Muscle layer of duodenum (tissue), 2 donors: ENCODE data around the gene ZBTB20.

Source experiments
- H3K27ac ChIP-seq: one replicate; pipeline ENCODE4 v1.7.0; 2013; ENCODE audit warnings: mild to moderate bottlenecking, low read length
- H3K27me3 ChIP-seq: one replicate; pipeline ENCODE4 v1.7.0; 2013; ENCODE audit warnings: low read depth, mild to moderate bottlenecking, control low read depth, low read length
- H3K36me3 ChIP-seq, 2 donors: one replicate each; pipeline ENCODE4 v1.7.0; 2013; ENCODE audit warnings: low read length in 2 of 2, control low read depth in 1 of 2, mild to moderate bottlenecking in 1 of 2; ENCODE audit not compliant: insufficient read depth in 2 of 2, control insufficient read depth in 1 of 2
- H3K4me1 ChIP-seq, 2 donors: one replicate each; pipeline ENCODE4 v1.7.0; 2013; ENCODE audit warnings: low read length in 2 of 2, mild to moderate bottlenecking in 2 of 2, control low read depth in 1 of 2, moderate library complexity in 1 of 2; ENCODE audit not compliant: insufficient read depth in 2 of 2, control insufficient read depth in 1 of 2
- H3K4me3 ChIP-seq, 2 donors: one replicate each; pipeline ENCODE4 v1.7.0; 2013; ENCODE audit warnings: low read length in 2 of 2, low read depth in 1 of 2, mild to moderate bottlenecking in 1 of 2
- H3K9me3 ChIP-seq, 2 donors: one replicate each; pipeline ENCODE4 v1.7.0; 2013; ENCODE audit warnings: low read length in 2 of 2, control low read depth in 1 of 2, mild to moderate bottlenecking in 1 of 2; ENCODE audit not compliant: control insufficient read depth in 1 of 2
- donor health status: healthy.

Gene ZBTB20

GRCh38 chr3:115004201-115005140 lies 142.6 kb downstream of the ZBTB20 start:
- no peak overlapping the region for H3K27ac ChIP-seq
- no peaks in the 10 kb centered on the region for H3K36me3 ChIP-seq
- H3K27me3 ChIP-seq = no peaks in the 10 kb centered on the region
- H3K4me1 ChIP-seq = no peaks in the 10 kb centered on the region
- H3K9me3 ChIP-seq = peaks cover 3 to 13% of the 10 kb centered on the region in 2 donors
- no peak overlapping the region for H3K4me3 ChIP-seq

DNA sequence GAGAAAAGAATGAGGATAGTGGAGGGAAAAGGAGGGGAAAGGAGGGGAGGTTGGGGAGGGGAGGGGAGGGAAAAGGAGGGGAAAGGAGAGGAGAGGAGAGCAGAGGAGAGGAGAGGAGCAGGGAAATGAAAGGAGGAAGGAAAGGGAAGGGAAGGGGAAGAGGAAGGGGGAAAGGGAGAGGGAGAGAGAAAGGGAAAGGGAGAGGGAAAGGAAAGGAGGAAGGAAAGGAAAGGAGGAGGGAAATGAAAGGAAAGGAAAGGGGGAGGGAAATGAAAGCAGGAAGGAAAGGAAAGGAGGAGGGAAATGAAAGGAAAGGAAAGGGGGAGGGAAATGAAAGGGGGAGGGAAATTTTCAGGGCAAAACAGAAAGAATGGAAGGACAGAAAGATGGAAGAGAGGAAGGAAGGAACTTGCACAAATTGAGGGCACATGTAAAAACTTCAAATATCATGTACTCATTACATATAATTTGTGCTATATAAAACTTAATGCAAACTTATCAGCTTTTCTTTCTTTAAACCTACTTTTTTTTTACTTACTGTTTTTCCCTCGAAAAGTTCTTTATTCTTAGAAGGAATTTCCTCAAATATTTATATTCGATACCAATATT lies 148.0 kb downstream of the ZBTB20 start:
- H3K36me3 ChIP-seq = no peaks in the 10 kb centered on the region
- H3K4me3 ChIP-seq = no peak overlapping the region
- H3K27ac ChIP-seq = no peak overlapping the region
- H3K9me3 ChIP-seq = peaks cover 3 to 13% of the 10 kb centered on the region in 2 donors
- H3K4me1 ChIP-seq = no peaks in the 10 kb centered on the region
- H3K27me3 ChIP-seq = no peaks in the 10 kb centered on the region

DNA sequence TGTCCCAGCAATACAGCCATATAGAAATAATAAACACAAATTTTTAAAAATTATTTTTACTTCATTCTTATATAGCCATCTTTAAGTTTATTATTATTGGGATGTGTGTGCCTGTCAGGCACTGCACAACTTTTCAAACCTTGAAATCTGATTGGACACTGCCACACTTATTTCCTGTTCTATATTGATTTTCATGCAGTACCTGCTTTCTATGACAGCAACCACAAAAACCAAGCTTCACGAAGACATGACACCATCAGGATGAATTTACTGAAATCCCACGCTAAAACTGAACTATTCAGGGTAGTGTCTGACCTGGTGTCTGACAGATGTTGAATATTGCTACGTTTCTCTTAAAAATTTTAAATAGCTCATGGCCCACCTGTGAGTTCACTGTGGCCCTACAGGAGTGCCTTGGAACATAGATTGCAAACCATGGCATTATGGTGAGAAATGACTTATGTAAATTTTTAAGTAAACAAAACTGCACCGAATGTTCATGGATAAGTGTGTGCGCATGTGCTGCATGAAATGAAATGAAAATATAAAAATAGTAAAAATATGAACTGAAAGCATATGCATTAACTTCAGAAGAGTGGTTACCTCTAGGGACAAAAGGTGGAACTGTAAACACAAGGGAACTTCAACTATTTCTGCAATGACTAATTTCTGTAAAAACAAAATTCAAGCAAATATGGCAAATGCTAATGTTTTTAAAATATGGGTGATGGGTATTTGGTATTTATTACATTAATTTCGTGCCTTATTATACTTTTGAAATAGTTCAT lies 152.3 kb downstream of the ZBTB20 start:
- Histone ChIP-seq H3K27me3 (no peaks in the 10 kb centered on the region), H3K4me1 (no peaks in the 10 kb centered on the region), H3K4me3 (no peak overlapping the region), H3K27ac (no peak overlapping the region), H3K36me3 (no peaks in the 10 kb centered on the region), H3K9me3 (no peaks in the 10 kb centered on the region)

GRCh38 chr3:114985776-114986175 lies 161.3 kb downstream of the ZBTB20 start:
- no peaks in the 10 kb centered on the region for H3K36me3 ChIP-seq
- no peak overlapping the region for H3K4me3 ChIP-seq
- H3K27ac ChIP-seq = no peak overlapping the region
- H3K4me1 ChIP-seq = no peaks in the 10 kb centered on the region
- H3K9me3 ChIP-seq = no peaks in the 10 kb centered on the region
- H3K27me3 ChIP-seq = no peaks in the 10 kb centered on the region

DNA sequence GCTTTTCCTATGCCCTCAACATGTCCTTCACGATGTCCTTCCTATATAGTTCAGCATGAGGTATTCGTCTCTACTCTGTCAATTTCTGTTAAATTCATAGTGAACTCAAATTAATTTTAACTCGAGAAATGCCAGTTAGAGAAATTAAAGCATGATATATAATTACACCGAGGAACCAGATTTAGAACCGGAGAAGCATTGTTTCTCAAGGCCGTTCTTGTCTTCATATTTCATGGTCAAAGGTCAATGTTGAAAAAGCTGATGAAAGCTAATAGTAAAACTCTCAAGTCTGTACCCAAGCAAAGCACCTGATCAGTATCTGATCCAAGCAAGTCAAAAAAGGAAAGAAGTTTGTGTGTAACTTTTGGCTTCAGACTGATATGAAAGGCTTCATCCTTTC lies 163.8 kb downstream of the ZBTB20 start:
- Histone ChIP-seq H3K27me3 (no peaks in the 10 kb centered on the region), H3K27ac (no peak overlapping the region), H3K36me3 (no peaks in the 10 kb centered on the region), H3K4me1 (no peaks in the 10 kb centered on the region), H3K4me3 (no peak overlapping the region), H3K9me3 (no peaks in the 10 kb centered on the region)

- no peak overlapping the region for H3K27ac ChIP-seq
- H3K36me3 ChIP-seq = peaks cover 8 to 10% of the 10 kb centered on the region in 2 donors
- no peaks in the 10 kb centered on the region for H3K4me1 ChIP-seq
- H3K4me3 ChIP-seq = no peak overlapping the region
- H3K27me3 ChIP-seq = no peaks in the 10 kb centered on the region
- no peaks in the 10 kb centered on the region for H3K9me3 ChIP-seq
These were observed 172.7 kb downstream of the ZBTB20 start for GRCh38 chr3:114974387-114974786.

GRCh38 chr3:114973536-114973935 lies 173.6 kb downstream of the ZBTB20 start:
- H3K4me3 ChIP-seq = no peak overlapping the region
- no peak overlapping the region for H3K27ac ChIP-seq
- no peaks in the 10 kb centered on the region for H3K4me1 ChIP-seq
- no peaks in the 10 kb centered on the region for H3K9me3 ChIP-seq
- H3K36me3 ChIP-seq = peaks cover 8 to 10% of the 10 kb centered on the region in 2 donors
- H3K27me3 ChIP-seq = no peaks in the 10 kb centered on the region

DNA sequence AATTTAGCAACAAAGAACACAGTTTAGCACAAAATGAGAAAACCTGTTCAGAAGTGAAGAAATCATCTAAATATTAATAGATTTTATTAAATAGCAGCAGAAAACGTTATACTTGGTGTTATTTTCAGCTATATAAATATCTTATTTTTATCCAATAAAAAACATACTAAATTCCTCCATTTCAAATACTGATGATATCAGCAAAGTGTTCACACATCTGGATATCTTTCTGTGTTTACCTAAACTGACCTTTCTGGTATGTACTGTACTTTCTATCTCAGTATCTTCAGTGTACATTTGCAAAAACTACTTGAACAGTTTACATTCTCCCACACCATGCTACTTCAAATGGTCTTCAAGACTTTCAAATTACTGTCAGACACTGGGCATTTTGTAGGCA lies 179.9 kb downstream of the ZBTB20 start:
- Histone ChIP-seq H3K4me1 (peaks cover 0 to 3% of the 10 kb centered on the region in 2 donors), H3K9me3 (no peaks in the 10 kb centered on the region), H3K27me3 (no peaks in the 10 kb centered on the region), H3K27ac (no peak overlapping the region), H3K36me3 (peaks cover 0 to 10% of the 10 kb centered on the region in 2 donors), H3K4me3 (no peak overlapping the region)

GRCh38 chr3:114962189-114962588 lies 184.9 kb downstream of the ZBTB20 start:
- no peak overlapping the region for H3K27ac ChIP-seq
- no peaks in the 10 kb centered on the region for H3K4me1 ChIP-seq
- H3K9me3 ChIP-seq = no peaks in the 10 kb centered on the region
- H3K27me3 ChIP-seq = no peaks in the 10 kb centered on the region
- H3K36me3 ChIP-seq = no peaks in the 10 kb centered on the region
- H3K4me3 ChIP-seq = no peak overlapping the region

DNA sequence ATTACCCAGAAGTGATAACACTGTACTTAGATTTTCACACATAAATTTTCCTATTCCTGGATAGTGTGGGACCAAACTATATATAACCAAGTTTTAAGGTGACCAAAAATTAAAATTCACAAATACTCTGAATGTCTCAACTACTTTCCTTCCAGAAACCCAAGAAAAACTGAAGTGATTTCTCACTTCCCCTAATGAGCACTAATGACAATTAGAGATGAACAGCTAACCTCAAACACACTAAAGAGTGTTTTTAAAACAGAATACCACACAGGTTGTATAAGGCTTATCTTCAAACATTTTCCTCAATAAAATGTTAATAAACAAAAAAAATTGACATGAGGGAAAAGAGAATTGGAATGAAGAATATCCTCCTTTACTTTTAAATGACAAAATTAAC lies 188.2 kb downstream of the ZBTB20 start:
- H3K4me1 ChIP-seq = no peaks in the 10 kb centered on the region
- no peak overlapping the region for H3K27ac ChIP-seq
- no peak overlapping the region for H3K4me3 ChIP-seq
- H3K9me3 ChIP-seq = peaks cover 1 to 9% of the 10 kb centered on the region in 2 donors
- no peaks in the 10 kb centered on the region for H3K27me3 ChIP-seq
- H3K36me3 ChIP-seq = peaks cover 0 to 8% of the 10 kb centered on the region in 2 donors

GRCh38 chr3:114953800-114954199 lies 193.3 kb downstream of the ZBTB20 start:
- no peaks in the 10 kb centered on the region for H3K4me1 ChIP-seq
- no peak overlapping the region for H3K4me3 ChIP-seq
- no peak overlapping the region for H3K27ac ChIP-seq
- H3K27me3 ChIP-seq = no peaks in the 10 kb centered on the region
- peaks cover 0 to 22% of the 10 kb centered on the region in 2 donors for H3K36me3 ChIP-seq
- H3K9me3 ChIP-seq = peaks cover 13 to 21% of the 10 kb centered on the region in 2 donors
